OCI-LY7 (cell line): ENCODE measurements around the gene KIF3C.

Experiments used
- CTCF ChIP-seq: fragments of 200-600 bp; sonication (generic); conservative IDR thresholded peaks from 2 replicates; pipeline ENCODE4 v1.5.1; 2014; ENCODE audit warnings: mild to moderate bottlenecking, antibody characterized with exemption, low read length, moderate library complexity, mixed read lengths
- EZH2phosphoT487 ChIP-seq: fragments of 200-600 bp; sonication (generic); IDR thresholded peaks from 2 replicates; pipeline ENCODE4 v1.6.1; 2018; ENCODE audit warnings: low read depth, borderline replicate concordance, mild to moderate bottlenecking, mixed run types, antibody characterized with exemption, low read length, moderate library complexity, mixed read lengths

- TF ChIP-seq CTCF (no peak), EZH2phosphoT487 (no peak)
Measured at GRCh38 chr2:25955036-25955435, 27.3 kb downstream of the KIF3C start.
